SK-N-SH (cell line): ENCODE measurements around the gene FMN2. TPM values are rescaled to one million over a fixed set of nuclear protein-coding genes. Genes with fewer than 3 reads are reported as not detected.

Source experiments
- CTCF ChIA-PET: fragments of 300-600, 350-600 bp; formaldehyde crosslinking; extraction: SDS; loops from one replicate; lab custom pipeline; 2021; lab: Yijun Ruan, JAX
- POLR2A ChIA-PET: fragments of 350-600 bp; sonication (Branson Sonifier 250); formaldehyde crosslinking; extraction: SDS; loops from one replicate; lab custom pipeline; 2020; ENCODE audit warnings: antibody characterized with exemption, inconsistent platforms; lab: Yijun Ruan, JAX
- DNase-seq: peaks from one replicate; pipeline ENCODE4 v3.0.0; 2012
- H2AFZ ChIP-seq: fragments of 200-600 bp; sonication (generic); 2 replicates; pipeline ENCODE4 v1.8.1; 2016; ENCODE audit warnings: antibody characterized with exemption, mild to moderate bottlenecking, low read depth
- H3F3A ChIP-seq: fragments of 200-600 bp; sonication (generic); replicated peaks from 2 replicates; pipeline ENCODE3; 2016; ENCODE audit warnings: antibody characterized with exemption, mild to moderate bottlenecking; ENCODE audit not compliant: insufficient read depth
- H3K27ac ChIP-seq, 2 experiments: fragments of 200-500 bp in 1 of 2; fragments of 200-600 bp in 1 of 2; sonication (Bioruptor generic) in 1 of 2; sonication (generic), shearing (Covaris generic) in 1 of 2; 2 replicates each; pipeline versions ENCODE4 v1.5.1 to v1.6.1; 2014 to 2016; ENCODE audit warnings: low read depth in 2 of 2, inconsistent platforms in 1 of 2, low read length in 1 of 2, mild to moderate bottlenecking in 1 of 2, mixed read lengths in 1 of 2
- H3K27me3 ChIP-seq: fragments of 200-600 bp; sonication (generic), shearing (Covaris generic); 2 replicates; pipeline ENCODE4 v1.6.1; 2016; ENCODE audit warnings: mixed run types; ENCODE audit not compliant: insufficient read depth
- H3K36me3 ChIP-seq, 2 experiments: fragments of 200-500 bp in 1 of 2; fragments of 200-600 bp in 1 of 2; sonication (Bioruptor generic) in 1 of 2; sonication (generic) in 1 of 2; replicated peaks in 1 of 2; 2 replicates each; pipeline versions ENCODE3 to v1.5.1; 2014 to 2016; ENCODE audit warnings: low read length in 1 of 2, mild to moderate bottlenecking in 1 of 2; ENCODE audit not compliant: insufficient read depth in 2 of 2, control insufficient read depth in 1 of 2
- H3K4me1 ChIP-seq, 2 experiments: fragments of 200-500 bp in 1 of 2; fragments of 200-600 bp in 1 of 2; sonication (Bioruptor generic) in 1 of 2; sonication (generic), shearing (Covaris generic) in 1 of 2; 2 replicates each; pipeline versions ENCODE4 v1.5.1 to v1.6.1; 2014 to 2016; ENCODE audit warnings: low read depth in 1 of 2, low read length in 1 of 2, mixed run types in 1 of 2; ENCODE audit not compliant: insufficient read depth in 2 of 2, control insufficient read depth in 1 of 2
- H3K4me2 ChIP-seq: fragments of 200-600 bp; sonication (generic), shearing (Covaris generic); 2 replicates; pipeline ENCODE4 v1.6.1; 2017; ENCODE audit warnings: mixed run types
- H3K4me3 ChIP-seq, 2 experiments: fragments of 200-500 bp in 1 of 2; fragments of 200-600 bp in 1 of 2; sonication (Bioruptor generic) in 1 of 2; sonication (generic), shearing (Covaris generic) in 1 of 2; 2 replicates each; pipeline versions ENCODE4 v1.5.1 to v1.8.1; 2014 to 2016; ENCODE audit warnings: low read depth in 2 of 2, inconsistent platforms in 1 of 2, low read length in 1 of 2, mild to moderate bottlenecking in 1 of 2, mixed read lengths in 1 of 2, moderate library complexity in 1 of 2
- H3K79me2 ChIP-seq: fragments of 200-600 bp; sonication (generic); 2 replicates; pipeline ENCODE4 v1.8.1; 2017; ENCODE audit warnings: mild to moderate bottlenecking; ENCODE audit not compliant: insufficient read depth
- H3K9ac ChIP-seq: fragments of 200-600 bp; sonication (generic); 2 replicates; pipeline ENCODE4 v1.6.1; 2017; ENCODE audit warnings: mixed run types
- H3K9me2 ChIP-seq: fragments of 200-600 bp; sonication (generic); 2 replicates; pipeline ENCODE4 v1.6.1; 2017; ENCODE audit warnings: mixed run types
- H3K9me3 ChIP-seq: fragments of 200-600 bp; sonication (generic); 2 replicates; pipeline ENCODE4 v1.6.1; 2017; ENCODE audit warnings: mixed run types, mild to moderate bottlenecking, moderate library complexity
- H4K20me1 ChIP-seq: fragments of 200-600 bp; sonication (generic); 2 replicates; pipeline ENCODE4 v1.6.1; 2017; ENCODE audit warnings: mild to moderate bottlenecking, mixed run types; ENCODE audit not compliant: insufficient read depth
- EP300 ChIP-seq, 2 experiments: IDR thresholded peaks; 2 replicates each; pipeline versions ENCODE4 v1.4.0 to v1.6.1; 2012; ENCODE audit warnings: borderline replicate concordance in 1 of 2, low read depth in 1 of 2, low read length in 1 of 2
- EZH2phosphoT487 ChIP-seq: fragments of 200-600 bp; sonication (generic); IDR thresholded peaks from 2 replicates; pipeline ENCODE4 v1.6.1; 2017; ENCODE audit warnings: low read depth, mixed run types, mild to moderate bottlenecking, antibody characterized with exemption, moderate library complexity, borderline replicate concordance
- FOSL2 ChIP-seq: IDR thresholded peaks from 2 replicates; pipeline ENCODE4 v1.4.0; 2012; ENCODE audit warnings: low read depth, mild to moderate bottlenecking, moderate library complexity, borderline replicate concordance
- POLR2AphosphoS5 ChIP-seq: IDR thresholded peaks from 2 replicates; pipeline ENCODE4 v1.6.1; 2012; ENCODE audit warnings: low read depth, low read length
- RAD21 ChIP-seq: IDR thresholded peaks from 2 replicates; pipeline ENCODE4 v1.6.1; 2012; ENCODE audit warnings: mild to moderate bottlenecking, low read length
- RCOR1 ChIP-seq: fragments of 150-350 bp; IDR thresholded peaks from 2 replicates; pipeline ENCODE4 v1.6.1; 2017; ENCODE audit warnings: antibody characterized with exemption, low read length
- RXRA ChIP-seq: IDR thresholded peaks from 2 replicates; pipeline ENCODE4 v1.4.0; 2012; ENCODE audit warnings: low read depth, mild to moderate bottlenecking, borderline replicate concordance
- TEAD4 ChIP-seq: IDR thresholded peaks from 2 replicates; pipeline ENCODE4 v1.4.0; 2012; ENCODE audit warnings: mild to moderate bottlenecking, borderline replicate concordance; ENCODE audit not compliant: insufficient read depth
- YY1 ChIP-seq: IDR thresholded peaks from 2 replicates; pipeline ENCODE4 v1.4.0; 2012; ENCODE audit warnings: low read depth, mild to moderate bottlenecking
- WGBS: methylation state at CpG from one replicate; pipeline ENCODE4 v1.1.6; 2017; ENCODE audit warnings: low lambda C conversion rate; 5-methylcytosine and 5-hydroxymethylcytosine counted together
- polyA plus RNA-seq, 3 experiments: library from polyadenylated mRNA; depleted of rRNA; stranded (reverse); fragments of >200 nt; gene quantifications; 2 replicates each; pipeline ENCODE4 v1.2.3, GENCODE V29; 2012
- TF ChIP-seq, protein P1 (sequence below): fragments of 150-350 bp; IDR thresholded peaks from 2 replicates; pipeline ENCODE4 v1.6.1; 2016; ENCODE audit warnings: mild to moderate bottlenecking, low read depth, low read length
- TF ChIP-seq, protein P2 (sequence below): fragments of 200-600 bp; sonication (generic); IDR thresholded peaks from 2 replicates; pipeline ENCODE4 v1.6.1; 2017; ENCODE audit warnings: antibody characterized with exemption, mild to moderate bottlenecking, moderate library complexity

Gene FMN2
- polyA plus RNA-seq, 1 of the 3 experiments (the other 2 are of a cell fraction) = 7.2 TPM

GRCh38 chr1:240282061-240282830 is 190.6 kb downstream of the FMN2 start:
- Histone ChIP-seq H3K27ac (no peak overlapping the region), H3K4me1 (no peaks in the 10 kb centered on the region; a peak in 1 of 4 replicates), H3K9me3 (no peaks in the 10 kb centered on the region), H3K4me3 (no peak overlapping the region), H2AFZ (no peak overlapping the region), H3K79me2 (peaks cover 98% of the 10 kb centered on the region), H3F3A (no peaks in the 10 kb centered on the region), H3K4me2 (no peak overlapping the region), H3K36me3 (peaks cover 19 to 47% of the 10 kb centered on the region in 2 experiments), H3K9me2 (no peaks in the 10 kb centered on the region), H3K9ac (no peak overlapping the region), H3K27me3 (no peaks in the 10 kb centered on the region), H4K20me1 (no peaks in the 10 kb centered on the region)
- no peak for TF ChIP-seq TEAD4
- 95% methylated on average over 7 of the region's 7 CpGs for WGBS
- ChIA-PET POLR2A (no interaction called here), CTCF (no interaction called here)
- no peak for DNase-seq

DNA sequence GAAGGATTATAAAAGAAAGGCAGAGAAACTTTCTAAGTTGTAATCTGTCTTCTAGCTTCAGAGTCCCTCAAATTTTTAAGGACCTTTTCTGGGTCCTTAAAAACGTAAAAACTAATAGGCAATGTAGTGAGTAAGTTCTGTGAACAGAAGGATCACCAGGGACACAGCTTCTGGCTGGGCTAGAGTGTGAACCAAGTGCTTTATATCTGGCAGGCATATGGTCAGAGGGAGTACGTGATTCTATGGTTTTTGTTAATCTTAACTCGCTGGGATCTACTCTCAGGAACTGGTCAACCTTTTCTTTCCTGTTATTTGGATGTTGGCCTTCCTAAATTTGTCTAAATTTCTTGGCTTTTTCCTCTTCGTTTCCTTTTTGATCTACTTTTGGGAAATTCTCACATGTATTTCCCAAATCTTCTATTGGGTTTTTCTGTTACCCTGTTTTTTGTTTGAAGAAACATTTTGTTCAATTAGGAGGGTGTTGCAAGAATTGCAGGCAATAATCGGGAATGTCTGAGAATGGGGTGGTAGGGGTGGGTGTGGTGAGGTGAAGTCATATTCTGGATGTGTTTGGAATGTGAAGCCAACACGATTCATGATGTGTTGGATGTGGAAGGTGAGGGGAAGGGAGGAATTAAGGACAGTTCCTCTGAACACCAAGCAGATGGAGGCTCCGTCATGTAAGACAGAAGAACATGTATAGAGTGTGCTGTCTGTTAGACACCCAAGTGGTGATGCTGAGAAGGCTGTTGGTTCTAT is 193.2 kb downstream of the FMN2 start:
- WGBS = 95% methylated on average over 7 of the region's 7 CpGs
- no peaks in the 10 kb centered on the region for H3K9me3 ChIP-seq
- H3K4me3 ChIP-seq = no peak overlapping the region
- no peaks in the 10 kb centered on the region for H4K20me1 ChIP-seq
- CTCF ChIA-PET = no interaction called here
- no peak overlapping the region for H3K27ac ChIP-seq
- no peak overlapping the region for H3K4me2 ChIP-seq
- H2AFZ ChIP-seq = no peak overlapping the region
- no peak for DNase-seq
- H3K9me2 ChIP-seq = no peaks in the 10 kb centered on the region
- peaks cover 3% of the 10 kb centered on the region for H3F3A ChIP-seq
- peaks cover 97% of the 10 kb centered on the region for H3K79me2 ChIP-seq
- no peaks in the 10 kb centered on the region; a peak in 1 of 4 replicates for H3K4me1 ChIP-seq
- TF ChIP-seq, protein P1, sequence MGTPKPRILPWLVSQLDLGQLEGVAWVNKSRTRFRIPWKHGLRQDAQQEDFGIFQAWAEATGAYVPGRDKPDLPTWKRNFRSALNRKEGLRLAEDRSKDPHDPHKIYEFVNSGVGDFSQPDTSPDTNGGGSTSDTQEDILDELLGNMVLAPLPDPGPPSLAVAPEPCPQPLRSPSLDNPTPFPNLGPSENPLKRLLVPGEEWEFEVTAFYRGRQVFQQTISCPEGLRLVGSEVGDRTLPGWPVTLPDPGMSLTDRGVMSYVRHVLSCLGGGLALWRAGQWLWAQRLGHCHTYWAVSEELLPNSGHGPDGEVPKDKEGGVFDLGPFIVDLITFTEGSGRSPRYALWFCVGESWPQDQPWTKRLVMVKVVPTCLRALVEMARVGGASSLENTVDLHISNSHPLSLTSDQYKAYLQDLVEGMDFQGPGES = no peak
- no peak for TF ChIP-seq EZH2phosphoT487
- TF ChIP-seq RCOR1 = no peak
- no peak for TF ChIP-seq RXRA
- TF ChIP-seq YY1 = no peak
- TF ChIP-seq POLR2AphosphoS5 = no peak
- TF ChIP-seq FOSL2 = no peak
- TF ChIP-seq, protein P2, sequence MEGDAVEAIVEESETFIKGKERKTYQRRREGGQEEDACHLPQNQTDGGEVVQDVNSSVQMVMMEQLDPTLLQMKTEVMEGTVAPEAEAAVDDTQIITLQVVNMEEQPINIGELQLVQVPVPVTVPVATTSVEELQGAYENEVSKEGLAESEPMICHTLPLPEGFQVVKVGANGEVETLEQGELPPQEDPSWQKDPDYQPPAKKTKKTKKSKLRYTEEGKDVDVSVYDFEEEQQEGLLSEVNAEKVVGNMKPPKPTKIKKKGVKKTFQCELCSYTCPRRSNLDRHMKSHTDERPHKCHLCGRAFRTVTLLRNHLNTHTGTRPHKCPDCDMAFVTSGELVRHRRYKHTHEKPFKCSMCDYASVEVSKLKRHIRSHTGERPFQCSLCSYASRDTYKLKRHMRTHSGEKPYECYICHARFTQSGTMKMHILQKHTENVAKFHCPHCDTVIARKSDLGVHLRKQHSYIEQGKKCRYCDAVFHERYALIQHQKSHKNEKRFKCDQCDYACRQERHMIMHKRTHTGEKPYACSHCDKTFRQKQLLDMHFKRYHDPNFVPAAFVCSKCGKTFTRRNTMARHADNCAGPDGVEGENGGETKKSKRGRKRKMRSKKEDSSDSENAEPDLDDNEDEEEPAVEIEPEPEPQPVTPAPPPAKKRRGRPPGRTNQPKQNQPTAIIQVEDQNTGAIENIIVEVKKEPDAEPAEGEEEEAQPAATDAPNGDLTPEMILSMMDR = no peak
- no peak for TF ChIP-seq EP300 (IDR thresholded peaks at IDR 0.05; ENCODE audit: borderline replicate concordance in 1 of 2, low read depth in 1 of 2, low read length in 1 of 2)
- TF ChIP-seq RAD21 = no peak
- TF ChIP-seq, all 33 proteins: peak for 0
- POLR2A ChIA-PET = no interaction called here
- Histone ChIP-seq H3K36me3 (peaks cover 27 to 46% of the 10 kb centered on the region in 2 experiments), H3K9ac (no peak overlapping the region), H3K27me3 (no peaks in the 10 kb centered on the region)
